ENCODE data around the gene ROBO1.

The ROBO1 gene

DNA sequence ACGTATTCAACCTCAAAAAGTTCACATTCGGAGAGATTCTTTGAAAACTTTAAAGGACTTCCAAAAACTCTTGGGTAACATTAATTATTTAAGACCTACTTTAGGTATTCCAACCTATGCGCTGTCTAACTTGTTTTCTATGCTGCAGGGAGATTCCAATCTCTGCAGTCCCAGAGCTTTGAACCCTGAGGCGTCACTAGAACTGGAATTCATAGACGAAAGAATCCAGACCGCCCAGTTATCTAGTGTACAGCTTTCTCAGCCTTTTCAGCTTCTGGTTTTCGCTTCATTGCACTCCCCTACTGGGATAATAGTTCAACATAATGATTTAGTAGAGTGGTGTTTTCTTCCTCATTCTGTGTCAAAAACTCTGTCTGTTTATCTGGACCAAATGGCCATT lies 711.3 kb downstream of the ROBO1 start:
- no peak for DNase-seq

DNA sequence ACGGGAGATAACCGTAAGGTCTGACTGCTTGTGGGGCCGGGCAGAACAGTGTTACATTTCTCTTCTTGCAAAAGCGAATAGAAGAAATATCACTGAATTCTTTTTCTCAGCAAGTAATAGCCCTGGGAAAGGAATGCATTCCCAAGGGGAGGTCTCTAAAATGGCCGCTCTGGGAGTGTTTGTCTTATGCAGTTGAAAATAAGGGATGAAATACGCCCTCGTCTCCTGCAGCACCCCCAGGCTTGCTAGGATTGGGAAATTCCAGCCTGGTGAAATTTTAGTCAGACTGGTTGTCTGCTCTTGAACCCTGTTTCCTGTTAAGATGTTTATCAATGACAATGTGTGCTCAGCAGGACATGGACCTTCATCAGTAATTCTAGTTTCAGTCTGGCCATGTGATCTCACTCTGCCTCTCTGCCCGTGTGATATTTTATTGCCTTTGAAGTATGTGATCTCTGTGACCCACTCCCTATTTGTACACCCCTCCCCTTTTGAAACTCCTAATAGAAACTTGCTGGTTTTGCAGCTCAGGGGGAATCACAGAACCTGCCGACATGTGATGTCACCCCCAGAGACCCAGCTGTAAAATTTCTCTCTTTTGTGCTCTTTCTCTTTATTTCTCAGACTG lies 715.6 kb downstream of the ROBO1 start:
- DNase-seq, result no peak

GRCh38 chr3:79047581-79047980 lies 720.2 kb downstream of the ROBO1 start:
- DNase-seq, result peak; percentile 82

DNA sequence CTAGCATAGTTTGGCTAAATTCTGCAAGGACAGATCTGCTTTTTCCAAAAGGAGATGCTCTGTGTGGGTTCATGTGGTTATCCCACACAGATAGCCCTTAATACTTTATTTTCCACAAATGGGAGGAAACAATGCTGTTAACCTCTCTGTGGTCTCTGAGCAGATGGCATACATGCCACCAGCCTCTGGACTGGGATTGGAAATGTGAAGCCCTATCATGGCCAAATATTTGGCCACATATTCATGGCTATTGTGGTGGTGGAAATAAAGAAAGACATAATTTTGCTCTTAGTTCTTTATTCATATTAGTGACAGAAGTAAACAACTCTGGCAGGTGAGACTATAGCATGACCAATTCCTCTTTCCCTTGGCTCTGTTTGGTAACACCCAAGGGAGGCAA lies 726.2 kb downstream of the ROBO1 start:
- no peak for DNase-seq

DNA sequence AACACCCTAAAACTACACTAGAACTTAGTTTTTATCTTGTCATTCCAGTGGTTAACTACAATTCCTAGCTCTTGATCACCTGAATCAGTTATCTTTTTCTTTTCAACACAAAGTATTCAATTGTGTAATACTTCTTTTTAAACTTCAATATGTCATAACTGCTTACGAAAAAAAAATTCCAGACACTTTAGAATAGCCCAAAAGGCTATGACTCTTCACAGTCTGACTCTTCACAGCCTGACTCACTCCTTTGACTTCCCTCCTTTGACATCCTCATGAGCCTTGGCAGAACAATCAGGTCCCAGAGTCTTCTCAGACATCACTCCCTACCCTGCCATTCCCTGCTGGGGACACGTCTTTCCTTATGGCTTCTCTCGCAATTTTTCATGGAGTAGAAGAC lies 727.1 kb downstream of the ROBO1 start:
- peak; percentile 85 for DNase-seq

DNA sequence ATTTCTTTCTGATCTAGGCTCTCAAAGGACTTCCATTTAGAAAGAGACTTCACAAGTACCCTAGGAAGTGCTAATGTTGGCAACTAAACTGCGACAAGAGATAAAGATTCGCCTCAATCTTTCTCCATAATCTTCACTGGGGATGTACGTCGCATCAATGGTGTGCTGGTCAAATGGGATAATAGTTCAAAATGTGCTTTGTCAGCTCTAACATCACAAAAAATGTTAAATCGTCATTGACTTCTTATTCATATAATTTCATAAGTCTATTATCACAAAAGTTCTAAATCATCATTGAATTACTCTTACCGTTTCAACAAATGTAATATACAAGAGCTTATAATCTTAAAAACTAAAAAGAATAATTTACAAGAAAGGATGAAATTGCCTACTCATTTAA lies 727.7 kb downstream of the ROBO1 start:
- no peak for DNase-seq

DNA sequence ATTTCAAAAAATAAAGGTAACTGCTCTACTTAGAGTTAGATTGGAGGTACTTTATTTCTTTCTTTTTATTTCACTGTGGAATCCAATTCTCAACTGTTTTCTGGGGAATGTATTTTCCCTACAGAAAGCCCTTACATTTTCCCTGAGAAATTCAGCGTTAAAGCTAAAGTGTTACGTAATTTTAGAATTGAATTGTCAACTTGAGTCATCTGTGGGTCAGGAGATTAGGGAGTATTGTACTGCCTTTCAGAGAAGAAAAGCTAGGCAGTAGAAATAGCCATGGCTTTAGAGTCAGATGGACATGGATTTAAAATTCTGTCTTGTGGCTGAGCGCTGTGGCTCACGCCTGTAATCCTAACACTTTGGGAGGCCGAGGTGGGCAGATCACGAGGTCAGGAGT lies 728.6 kb downstream of the ROBO1 start:
- peak; percentile 37 for DNase-seq

DNA sequence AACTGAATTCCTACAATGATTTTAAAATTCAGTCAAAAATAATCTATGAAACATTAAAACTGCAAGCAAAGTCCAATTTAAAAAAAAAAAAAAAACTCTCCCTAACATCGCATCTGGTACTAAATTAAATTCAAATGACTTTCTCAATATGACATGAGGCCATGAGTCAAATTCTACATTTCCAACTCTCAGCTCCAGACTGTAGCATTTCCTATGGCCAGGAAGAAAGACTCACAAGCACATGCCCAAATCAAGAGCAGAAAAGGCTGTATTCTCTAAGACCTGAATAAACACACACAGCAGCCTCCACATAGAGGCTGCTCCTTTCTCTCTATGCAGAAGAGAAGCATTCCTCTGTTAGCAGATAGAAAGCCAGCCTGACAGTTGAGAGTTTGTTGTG lies 729.2 kb downstream of the ROBO1 start:
- DNase-seq, result peak; percentile 10

- DNase-seq, result peak; percentile 9
Measured at GRCh38 chr3:79038057-79038456, 729.7 kb downstream of the ROBO1 start.

DNA sequence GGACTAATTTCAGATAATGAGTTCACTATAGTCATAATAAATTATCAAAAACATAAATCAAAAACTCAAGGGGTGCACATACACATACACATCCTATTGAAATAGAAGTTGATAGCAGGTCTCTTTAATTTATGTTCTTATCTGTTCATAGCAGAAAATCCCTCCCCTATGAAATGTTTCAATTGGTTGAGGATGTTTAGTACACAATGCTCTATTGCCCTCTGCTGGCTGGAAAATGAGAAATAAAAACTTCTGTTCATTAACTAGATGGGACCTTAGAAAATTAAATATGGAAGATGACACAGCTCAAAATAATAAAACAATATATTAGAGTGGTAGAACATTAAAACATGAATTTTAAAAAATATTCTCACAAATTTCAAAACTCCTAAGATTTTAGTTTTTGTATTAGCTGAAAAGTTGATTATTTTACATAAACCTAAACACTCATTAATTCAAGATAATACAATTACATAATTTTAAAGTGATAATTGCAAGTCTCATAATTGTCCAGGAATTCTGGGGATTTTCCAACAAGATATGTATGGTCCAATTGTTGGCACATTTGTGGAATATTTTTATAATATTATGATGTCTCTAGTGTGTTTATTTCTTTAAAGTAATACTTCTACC lies 735.0 kb downstream of the ROBO1 start:
- peak; percentile 58 for DNase-seq

- no peak for DNase-seq
Measured at GRCh38 chr3:79030157-79030556, 737.6 kb downstream of the ROBO1 start.

GRCh38 chr3:79028916-79029315 lies 738.9 kb downstream of the ROBO1 start:
- DNase-seq, result no peak

DNA sequence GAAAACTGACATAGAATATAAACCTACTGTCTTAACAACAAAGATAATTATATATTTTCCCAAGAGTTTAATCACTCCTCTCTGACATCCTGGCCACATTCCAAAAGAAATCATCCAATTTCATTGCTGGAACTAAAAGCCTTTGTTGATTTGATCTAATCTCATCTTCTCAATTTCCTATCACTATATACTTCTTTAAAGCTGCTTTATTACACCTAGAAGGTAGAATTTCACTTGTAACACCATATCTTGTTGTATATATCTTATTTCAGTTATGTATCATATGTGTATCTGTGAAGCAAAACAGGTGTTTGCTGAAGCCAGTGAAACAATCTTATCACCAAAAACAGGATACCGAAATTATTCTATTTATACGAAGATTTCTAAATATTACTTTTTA lies 740.2 kb downstream of the ROBO1 start:
- no peak for DNase-seq

GRCh38 chr3:79019924-79020173 lies 747.9 kb downstream of the ROBO1 start:
- DNase-seq, result no peak

DNA sequence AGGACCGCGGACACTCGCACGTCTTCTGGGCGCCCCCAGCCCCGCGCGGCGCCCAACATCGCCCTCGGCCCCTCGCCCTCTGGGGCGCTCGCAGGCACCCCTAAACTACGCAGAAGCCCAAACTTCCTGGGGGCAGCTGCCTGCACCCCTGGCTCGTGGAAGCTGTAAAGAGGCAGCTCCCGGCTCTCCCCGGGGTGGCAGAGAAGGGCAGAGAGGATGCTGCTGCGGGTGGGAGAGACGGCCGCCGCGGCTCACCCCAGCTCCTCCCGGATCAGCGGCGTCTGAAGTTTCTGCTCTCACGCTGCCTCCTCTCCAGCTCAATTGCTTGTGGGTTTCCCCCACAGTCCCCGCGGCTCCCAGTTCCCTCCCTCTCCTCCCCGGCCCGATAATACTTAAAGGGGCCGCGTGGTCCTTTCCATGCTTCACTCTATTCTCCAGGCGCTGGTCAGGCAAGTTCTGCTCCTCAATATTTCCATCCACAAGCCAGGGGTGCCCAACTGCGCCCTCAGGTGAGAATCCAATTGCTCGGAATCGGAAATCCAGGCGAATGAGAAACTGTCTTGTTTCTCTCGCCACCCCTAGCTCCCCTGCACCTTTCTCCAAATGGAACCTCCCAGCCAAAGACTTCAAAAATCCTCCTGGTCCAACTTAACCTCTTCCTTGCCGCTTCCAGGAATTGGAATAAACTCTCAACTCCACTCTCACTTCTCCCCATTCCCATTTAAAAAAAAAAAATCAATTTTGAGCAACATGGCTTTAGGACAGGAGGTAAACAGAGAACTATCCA lies 748.5 kb downstream of the ROBO1 start:
- peak; percentile 95 for DNase-seq

GRCh38 chr3:79018671-79019136 lies 749.1 kb downstream of the ROBO1 start:
- DNase-seq, result peak; percentile 70

GRCh38 chr3:79018265-79018664 lies 749.5 kb downstream of the ROBO1 start:
- no peak for DNase-seq

DNA sequence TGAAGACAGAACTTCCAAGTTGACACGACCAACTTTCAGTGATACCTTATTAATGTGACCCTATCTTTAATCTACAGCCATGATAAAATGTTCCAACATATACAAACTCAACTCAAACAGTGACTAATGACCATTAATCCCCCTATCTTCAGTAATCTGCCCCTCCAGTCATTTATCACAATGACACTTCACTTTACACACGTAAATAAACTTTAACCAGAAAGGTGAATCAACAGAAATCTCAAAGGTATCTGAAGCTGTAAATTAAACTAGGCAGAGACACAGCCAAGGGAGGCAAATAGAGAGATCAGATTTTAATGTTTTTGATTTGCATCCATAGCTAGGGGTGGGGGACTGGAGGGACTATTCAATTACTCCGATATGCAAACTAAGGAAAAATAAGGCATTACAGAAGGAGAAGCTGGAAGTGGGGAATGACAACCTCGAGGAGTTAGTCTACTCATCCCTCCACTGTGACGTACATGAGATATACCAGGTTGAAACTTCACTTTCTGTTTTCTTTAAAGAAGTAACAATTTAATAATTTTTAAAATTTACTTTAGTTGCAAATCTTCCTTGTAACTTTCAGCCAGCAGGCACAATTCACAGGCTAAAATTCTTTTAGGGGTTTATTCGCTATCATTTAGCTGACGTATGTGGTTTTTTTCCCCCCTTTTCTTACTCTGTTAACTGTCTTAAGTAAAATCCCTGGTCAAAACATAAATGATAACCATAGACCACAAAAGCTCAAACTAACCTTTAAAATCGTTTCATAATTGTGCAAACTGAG lies 751.0 kb downstream of the ROBO1 start:
- peak; percentile 30 for DNase-seq

- no peak for DNase-seq
Measured at GRCh38 chr3:79015854-79016253, 751.9 kb downstream of the ROBO1 start.

DNA sequence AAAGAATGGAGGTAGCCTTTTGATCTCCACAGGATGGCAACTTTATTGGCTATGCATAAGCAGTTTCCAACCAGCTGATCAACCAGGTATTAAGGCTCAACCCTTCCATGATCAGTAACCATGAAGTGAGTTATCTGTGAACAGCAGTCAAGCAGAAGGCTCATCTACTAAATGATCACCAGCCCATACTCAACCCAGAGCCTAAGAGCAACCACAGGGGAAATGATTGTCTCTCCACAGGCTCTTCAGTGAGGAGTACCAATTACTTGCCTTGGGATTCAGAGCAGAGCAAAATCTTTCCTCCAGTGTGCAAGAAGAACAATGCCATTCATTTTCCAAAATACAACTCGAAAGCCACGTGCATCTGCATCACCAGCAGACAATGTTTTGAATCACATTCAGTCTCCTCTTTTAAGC lies 754.8 kb downstream of the ROBO1 start:
- peak; percentile 39 for DNase-seq

DNA sequence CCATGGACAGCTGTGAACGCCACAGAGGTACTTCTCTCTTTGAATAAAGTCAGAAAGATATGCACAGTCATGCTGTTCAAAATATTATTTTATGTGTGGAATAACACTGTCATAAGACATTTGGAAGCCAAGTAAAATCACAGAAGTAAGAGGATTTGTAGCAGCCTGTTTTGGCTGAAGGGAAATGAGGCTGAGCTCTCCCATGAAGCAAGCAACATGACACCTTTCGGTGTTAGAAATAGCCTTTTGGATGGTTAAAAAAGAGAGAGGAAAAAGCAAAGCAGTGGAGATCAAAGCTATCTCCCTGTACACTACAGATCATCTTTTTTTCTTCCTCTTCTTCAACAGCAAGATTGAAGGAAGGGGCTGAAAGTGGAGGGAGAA lies 755.3 kb downstream of the ROBO1 start:
- DNase-seq, result no peak

GRCh38 chr3:79011821-79012529 lies 755.8 kb downstream of the ROBO1 start:
- DNase-seq, result no peak

DNA sequence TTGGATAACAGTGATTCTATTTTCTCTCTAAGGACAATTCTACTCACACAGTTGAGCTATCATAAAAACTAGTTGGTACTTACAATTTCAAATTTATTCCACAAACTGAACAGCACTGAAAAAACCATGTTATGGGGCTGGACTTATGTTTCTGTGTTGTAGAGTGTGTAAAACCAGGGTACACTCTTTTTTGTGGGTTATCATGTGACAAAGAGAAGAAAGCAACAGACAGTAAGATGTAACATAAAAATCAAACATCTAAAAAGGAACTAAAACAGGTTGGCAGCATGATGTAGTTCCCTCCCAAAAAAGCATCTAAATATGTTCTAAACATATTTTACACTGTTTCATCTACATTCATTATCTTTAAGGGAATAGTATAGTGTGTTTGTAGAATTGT lies 757.9 kb downstream of the ROBO1 start:
- DNase-seq, result no peak
